Muscle layer of duodenum (tissue), 2 donors: ENCODE data around the gene COPG1.
"Not testable (repeated sequence)": the region's sequence is repeated elsewhere in the genome, so short reads cannot be mapped to it uniquely, and the experiment has no call there.

Experiments used
- H3K27ac ChIP-seq: one replicate; pipeline ENCODE4 v1.7.0; 2013; ENCODE audit warnings: mild to moderate bottlenecking, low read length
- H3K27me3 ChIP-seq: one replicate; pipeline ENCODE4 v1.7.0; 2013; ENCODE audit warnings: low read depth, mild to moderate bottlenecking, control low read depth, low read length
- H3K36me3 ChIP-seq, 2 donors: one replicate each; pipeline ENCODE4 v1.7.0; 2013; ENCODE audit warnings: low read length in 2 of 2, control low read depth in 1 of 2, mild to moderate bottlenecking in 1 of 2; ENCODE audit not compliant: insufficient read depth in 2 of 2, control insufficient read depth in 1 of 2
- H3K4me1 ChIP-seq, 2 donors: one replicate each; pipeline ENCODE4 v1.7.0; 2013; ENCODE audit warnings: low read length in 2 of 2, mild to moderate bottlenecking in 2 of 2, control low read depth in 1 of 2, moderate library complexity in 1 of 2; ENCODE audit not compliant: insufficient read depth in 2 of 2, control insufficient read depth in 1 of 2
- H3K4me3 ChIP-seq, 2 donors: one replicate each; pipeline ENCODE4 v1.7.0; 2013; ENCODE audit warnings: low read length in 2 of 2, low read depth in 1 of 2, mild to moderate bottlenecking in 1 of 2
- H3K9me3 ChIP-seq, 2 donors: one replicate each; pipeline ENCODE4 v1.7.0; 2013; ENCODE audit warnings: low read length in 2 of 2, control low read depth in 1 of 2, mild to moderate bottlenecking in 1 of 2; ENCODE audit not compliant: control insufficient read depth in 1 of 2
- donor health status: healthy.

COPG1 gene

GRCh38 chr3:129245641-129246306 lies 3.6 kb upstream of the COPG1 start:
- H3K27ac ChIP-seq: peak overlapping the region; percentile 25
- H3K9me3 ChIP-seq, H3K27me3 ChIP-seq, H3K4me3 ChIP-seq, H3K36me3 ChIP-seq: not testable (repeated sequence)
- peaks cover 12 to 19% of the 10 kb centered on the region in 2 donors for H3K4me1 ChIP-seq

GRCh38 chr3:129246636-129247035 lies 2.8 kb upstream of the COPG1 start:
- Histone ChIP-seq H3K27ac (no peak overlapping the region), H3K27me3 (no peaks in the 10 kb centered on the region), H3K36me3 (no peaks in the 10 kb centered on the region), H3K4me1 (peaks cover 12 to 19% of the 10 kb centered on the region in 2 donors), H3K4me3 (no peak overlapping the region), H3K9me3 (no peaks in the 10 kb centered on the region)

- H3K27me3 ChIP-seq: no peaks in the 10 kb centered on the region
- H3K9me3 ChIP-seq: no peaks in the 10 kb centered on the region
- H3K27ac ChIP-seq: peak overlapping the region; percentile 94
- peaks cover 12 to 19% of the 10 kb centered on the region in 2 donors for H3K4me1 ChIP-seq
- peaks cover 12 to 15% of the 10 kb centered on the region in 2 donors for H3K36me3 ChIP-seq
- H3K4me3 ChIP-seq: peak overlapping the region; percentile 92 to 97
Observed at GRCh38 chr3:129248286-129248979, 973 bp upstream of the COPG1 start.

- Histone ChIP-seq H3K4me1 (peaks cover 12 to 19% of the 10 kb centered on the region in 2 donors), H3K36me3 (peaks cover 45 to 54% of the 10 kb centered on the region in 2 donors), H3K4me3 (no peak overlapping the region), H3K9me3 (no peaks in the 10 kb centered on the region), H3K27me3 (no peaks in the 10 kb centered on the region), H3K27ac (no peak overlapping the region)
Observed at GRCh38 chr3:129252748-129253147, 3.3 kb downstream of the COPG1 start.

- peaks cover 7 to 9% of the 10 kb centered on the region in 2 donors for H3K4me1 ChIP-seq
- peaks cover 53 to 73% of the 10 kb centered on the region in 2 donors for H3K36me3 ChIP-seq
- no peak overlapping the region for H3K4me3 ChIP-seq
- no peaks in the 10 kb centered on the region for H3K27me3 ChIP-seq
- H3K9me3 ChIP-seq: no peaks in the 10 kb centered on the region
- no peak overlapping the region for H3K27ac ChIP-seq
Observed at GRCh38 chr3:129254536-129255230, 5.3 kb downstream of the COPG1 start.

GRCh38 chr3:129256270-129256669 lies 6.9 kb downstream of the COPG1 start:
- no peaks in the 10 kb centered on the region for H3K9me3 ChIP-seq
- no peaks in the 10 kb centered on the region for H3K27me3 ChIP-seq
- peaks cover 69 to 89% of the 10 kb centered on the region in 2 donors for H3K36me3 ChIP-seq
- no peak overlapping the region for H3K27ac ChIP-seq
- no peaks in the 10 kb centered on the region for H3K4me1 ChIP-seq
- H3K4me3 ChIP-seq: no peak overlapping the region

- Histone ChIP-seq H3K27me3 (no peaks in the 10 kb centered on the region), H3K36me3 (peaks cover 72 to 93% of the 10 kb centered on the region in 2 donors), H3K27ac (no peak overlapping the region), H3K4me3 (no peak overlapping the region), H3K4me1 (no peaks in the 10 kb centered on the region), H3K9me3 (no peaks in the 10 kb centered on the region)
Observed at GRCh38 chr3:129257609-129258008, 8.2 kb downstream of the COPG1 start.

GRCh38 chr3:129259612-129260477 lies 10.4 kb downstream of the COPG1 start:
- H3K4me3 ChIP-seq: no peak overlapping the region
- H3K36me3 ChIP-seq: peaks cover 70 to 98% of the 10 kb centered on the region in 2 donors
- H3K27ac ChIP-seq: no peak overlapping the region
- H3K4me1 ChIP-seq: no peaks in the 10 kb centered on the region
- no peaks in the 10 kb centered on the region for H3K9me3 ChIP-seq
- no peaks in the 10 kb centered on the region for H3K27me3 ChIP-seq

- Histone ChIP-seq H3K4me3 (no peak overlapping the region), H3K36me3 (peaks cover 73 to 98% of the 10 kb centered on the region in 2 donors), H3K4me1 (no peaks in the 10 kb centered on the region), H3K27me3 (no peaks in the 10 kb centered on the region), H3K9me3 (no peaks in the 10 kb centered on the region), H3K27ac (no peak overlapping the region)
Observed at GRCh38 chr3:129260606-129261005, 11.2 kb downstream of the COPG1 start.

GRCh38 chr3:129261894-129262293 lies 12.5 kb downstream of the COPG1 start:
- Histone ChIP-seq H3K27me3 (no peaks in the 10 kb centered on the region), H3K4me1 (no peaks in the 10 kb centered on the region), H3K27ac (no peak overlapping the region), H3K36me3 (peaks cover 69 to 97% of the 10 kb centered on the region in 2 donors), H3K9me3 (no peaks in the 10 kb centered on the region), H3K4me3 (no peak overlapping the region)
